SK-N-SH (cell line): ENCODE results near the gene MGST2. TPM values are rescaled to one million over a fixed set of nuclear protein-coding genes. Genes with fewer than 3 reads are reported as not detected.

Experiments used
- CTCF ChIA-PET: fragments of 300-600, 350-600 bp; formaldehyde crosslinking; extraction: SDS; loops from one replicate; lab custom pipeline; 2021; lab: Yijun Ruan, JAX
- POLR2A ChIA-PET: fragments of 350-600 bp; sonication (Branson Sonifier 250); formaldehyde crosslinking; extraction: SDS; loops from one replicate; lab custom pipeline; 2020; ENCODE audit warnings: antibody characterized with exemption, inconsistent platforms; lab: Yijun Ruan, JAX
- DNase-seq: peaks from one replicate; pipeline ENCODE4 v3.0.0; 2012
- H2AFZ ChIP-seq: fragments of 200-600 bp; sonication (generic); 2 replicates; pipeline ENCODE4 v1.8.1; 2016; ENCODE audit warnings: antibody characterized with exemption, mild to moderate bottlenecking, low read depth
- H3F3A ChIP-seq: fragments of 200-600 bp; sonication (generic); replicated peaks from 2 replicates; pipeline ENCODE3; 2016; ENCODE audit warnings: antibody characterized with exemption, mild to moderate bottlenecking; ENCODE audit not compliant: insufficient read depth
- H3K27ac ChIP-seq, 2 experiments: fragments of 200-500 bp in 1 of 2; fragments of 200-600 bp in 1 of 2; sonication (Bioruptor generic) in 1 of 2; sonication (generic), shearing (Covaris generic) in 1 of 2; 2 replicates each; pipeline versions ENCODE4 v1.5.1 to v1.6.1; 2014 to 2016; ENCODE audit warnings: low read depth in 2 of 2, inconsistent platforms in 1 of 2, low read length in 1 of 2, mild to moderate bottlenecking in 1 of 2, mixed read lengths in 1 of 2
- H3K27me3 ChIP-seq: fragments of 200-600 bp; sonication (generic), shearing (Covaris generic); 2 replicates; pipeline ENCODE4 v1.6.1; 2016; ENCODE audit warnings: mixed run types; ENCODE audit not compliant: insufficient read depth
- H3K36me3 ChIP-seq, 2 experiments: fragments of 200-500 bp in 1 of 2; fragments of 200-600 bp in 1 of 2; sonication (Bioruptor generic) in 1 of 2; sonication (generic) in 1 of 2; replicated peaks in 1 of 2; 2 replicates each; pipeline versions ENCODE3 to v1.5.1; 2014 to 2016; ENCODE audit warnings: low read length in 1 of 2, mild to moderate bottlenecking in 1 of 2; ENCODE audit not compliant: insufficient read depth in 2 of 2, control insufficient read depth in 1 of 2
- H3K4me1 ChIP-seq, 2 experiments: fragments of 200-500 bp in 1 of 2; fragments of 200-600 bp in 1 of 2; sonication (Bioruptor generic) in 1 of 2; sonication (generic), shearing (Covaris generic) in 1 of 2; 2 replicates each; pipeline versions ENCODE4 v1.5.1 to v1.6.1; 2014 to 2016; ENCODE audit warnings: low read depth in 1 of 2, low read length in 1 of 2, mixed run types in 1 of 2; ENCODE audit not compliant: insufficient read depth in 2 of 2, control insufficient read depth in 1 of 2
- H3K4me2 ChIP-seq: fragments of 200-600 bp; sonication (generic), shearing (Covaris generic); 2 replicates; pipeline ENCODE4 v1.6.1; 2017; ENCODE audit warnings: mixed run types
- H3K4me3 ChIP-seq, 2 experiments: fragments of 200-500 bp in 1 of 2; fragments of 200-600 bp in 1 of 2; sonication (Bioruptor generic) in 1 of 2; sonication (generic), shearing (Covaris generic) in 1 of 2; 2 replicates each; pipeline versions ENCODE4 v1.5.1 to v1.8.1; 2014 to 2016; ENCODE audit warnings: low read depth in 2 of 2, inconsistent platforms in 1 of 2, low read length in 1 of 2, mild to moderate bottlenecking in 1 of 2, mixed read lengths in 1 of 2, moderate library complexity in 1 of 2
- H3K79me2 ChIP-seq: fragments of 200-600 bp; sonication (generic); 2 replicates; pipeline ENCODE4 v1.8.1; 2017; ENCODE audit warnings: mild to moderate bottlenecking; ENCODE audit not compliant: insufficient read depth
- H3K9ac ChIP-seq: fragments of 200-600 bp; sonication (generic); 2 replicates; pipeline ENCODE4 v1.6.1; 2017; ENCODE audit warnings: mixed run types
- H3K9me2 ChIP-seq: fragments of 200-600 bp; sonication (generic); 2 replicates; pipeline ENCODE4 v1.6.1; 2017; ENCODE audit warnings: mixed run types
- H3K9me3 ChIP-seq: fragments of 200-600 bp; sonication (generic); 2 replicates; pipeline ENCODE4 v1.6.1; 2017; ENCODE audit warnings: mixed run types, mild to moderate bottlenecking, moderate library complexity
- H4K20me1 ChIP-seq: fragments of 200-600 bp; sonication (generic); 2 replicates; pipeline ENCODE4 v1.6.1; 2017; ENCODE audit warnings: mild to moderate bottlenecking, mixed run types; ENCODE audit not compliant: insufficient read depth
- CTCF ChIP-seq: fragments of 200-600 bp; sonication (generic); IDR thresholded peaks from 2 replicates; pipeline ENCODE4 v1.6.1; 2017; ENCODE audit warnings: antibody characterized with exemption, mild to moderate bottlenecking, moderate library complexity
- EP300 ChIP-seq, 2 experiments: IDR thresholded peaks; 2 replicates each; pipeline versions ENCODE4 v1.4.0 to v1.6.1; 2012; ENCODE audit warnings: borderline replicate concordance in 1 of 2, low read depth in 1 of 2, low read length in 1 of 2
- GABPA ChIP-seq: IDR thresholded peaks from 2 replicates; pipeline ENCODE4 v1.4.0; 2012; ENCODE audit warnings: low read depth, mild to moderate bottlenecking
- GATA2 ChIP-seq: sonication (generic); formaldehyde crosslinking; IDR thresholded peaks from 2 replicates; pipeline ENCODE4 v1.5.0; 2020; ENCODE audit warnings: mild to moderate bottlenecking, missing genetic modification reagents
- IRF3 ChIP-seq: fragments of 150-350 bp; IDR thresholded peaks from 2 replicates; pipeline ENCODE4 v1.6.1; 2016; ENCODE audit warnings: mild to moderate bottlenecking, low read depth, low read length
- JUND ChIP-seq: IDR thresholded peaks from 2 replicates; pipeline ENCODE4 v1.4.0; 2012
- MEF2A ChIP-seq: IDR thresholded peaks from 2 replicates; pipeline ENCODE4 v1.4.0; 2012; ENCODE audit warnings: low read depth, borderline replicate concordance
- NFIC ChIP-seq: IDR thresholded peaks from 2 replicates; pipeline ENCODE4 v1.4.0; 2012; ENCODE audit warnings: borderline replicate concordance
- RAD21 ChIP-seq: IDR thresholded peaks from 2 replicates; pipeline ENCODE4 v1.6.1; 2012; ENCODE audit warnings: mild to moderate bottlenecking, low read length
- RFX5 ChIP-seq: IDR thresholded peaks from 2 replicates; pipeline ENCODE4 v1.6.1; 2012; ENCODE audit warnings: mild to moderate bottlenecking, improper control_type of control experiment, low read length
- RXRA ChIP-seq: IDR thresholded peaks from 2 replicates; pipeline ENCODE4 v1.4.0; 2012; ENCODE audit warnings: low read depth, mild to moderate bottlenecking, borderline replicate concordance
- SIN3A ChIP-seq: IDR thresholded peaks from 2 replicates; pipeline ENCODE4 v1.6.1; 2012; ENCODE audit warnings: low read depth, mild to moderate bottlenecking, low read length, moderate library complexity, borderline replicate concordance
- SMC3 ChIP-seq: IDR thresholded peaks from 2 replicates; pipeline ENCODE4 v1.6.1; 2012; ENCODE audit warnings: low read depth, low read length, improper control_type of control experiment
- TAF1 ChIP-seq: IDR thresholded peaks from 2 replicates; pipeline ENCODE4 v1.6.1; 2012; ENCODE audit warnings: low read depth, mild to moderate bottlenecking, low read length, moderate library complexity, borderline replicate concordance
- WGBS: methylation state at CpG from one replicate; pipeline ENCODE4 v1.1.6; 2017; ENCODE audit warnings: low lambda C conversion rate; 5-methylcytosine and 5-hydroxymethylcytosine counted together
- polyA plus RNA-seq, 3 experiments: library from polyadenylated mRNA; depleted of rRNA; stranded (reverse); fragments of >200 nt; gene quantifications; 2 replicates each; pipeline ENCODE4 v1.2.3, GENCODE V29; 2012
- TF ChIP-seq, protein P1 (sequence below): IDR thresholded peaks from 2 replicates; pipeline ENCODE4 v1.4.0; 2012; ENCODE audit warnings: low read depth
- TF ChIP-seq, protein P2 (sequence below): IDR thresholded peaks from 2 replicates; pipeline ENCODE4 v1.6.1; 2012; ENCODE audit warnings: mild to moderate bottlenecking, low read depth, low read length, moderate library complexity
- TF ChIP-seq, protein P3 (sequence below): IDR thresholded peaks from 2 replicates; pipeline ENCODE4 v1.4.0; 2012; ENCODE audit warnings: low read depth, borderline replicate concordance

MGST2 gene
- polyA plus RNA-seq, 1 of the 3 experiments (the other 2 are of a cell fraction): 26.5 TPM

- POLR2A ChIA-PET: no interaction called here
- no peak for DNase-seq
- Histone ChIP-seq H3K4me1 (peaks cover 0 to 9% of the 10 kb centered on the region in 2 experiments; a peak in 2 of 4 replicates), H3K9ac (no peak overlapping the region), H3K9me3 (no peaks in the 10 kb centered on the region), H3K27me3 (no peaks in the 10 kb centered on the region), H3K4me3 (no peak overlapping the region), H3K9me2 (no peaks in the 10 kb centered on the region), H2AFZ (no peak overlapping the region), H3K4me2 (no peak overlapping the region), H3F3A (no peaks in the 10 kb centered on the region), H3K27ac (no peak overlapping the region; a peak in 1 of 4 replicates), H4K20me1 (no peaks in the 10 kb centered on the region), H3K79me2 (no peaks in the 10 kb centered on the region), H3K36me3 (peaks cover 7 to 24% of the 10 kb centered on the region in 2 experiments)
- TF ChIP-seq SIN3A (no peak), EP300 (IDR thresholded peaks at IDR 0.05; ENCODE audit: borderline replicate concordance in 1 of 2, low read depth in 1 of 2, low read length in 1 of 2) (no peak), IRF3 (no peak), CTCF (no peak), JUND (no peak), TAF1 (no peak), GABPA (no peak), RXRA (no peak), RAD21 (no peak), GATA2 (CRISPR knock-in tag) (no peak), MEF2A (no peak), SMC3 (no peak), RFX5 (no peak), NFIC (no peak)
- TF ChIP-seq, protein P1, sequence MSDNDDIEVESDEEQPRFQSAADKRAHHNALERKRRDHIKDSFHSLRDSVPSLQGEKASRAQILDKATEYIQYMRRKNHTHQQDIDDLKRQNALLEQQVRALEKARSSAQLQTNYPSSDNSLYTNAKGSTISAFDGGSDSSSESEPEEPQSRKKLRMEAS: no peak
- TF ChIP-seq, protein P2, sequence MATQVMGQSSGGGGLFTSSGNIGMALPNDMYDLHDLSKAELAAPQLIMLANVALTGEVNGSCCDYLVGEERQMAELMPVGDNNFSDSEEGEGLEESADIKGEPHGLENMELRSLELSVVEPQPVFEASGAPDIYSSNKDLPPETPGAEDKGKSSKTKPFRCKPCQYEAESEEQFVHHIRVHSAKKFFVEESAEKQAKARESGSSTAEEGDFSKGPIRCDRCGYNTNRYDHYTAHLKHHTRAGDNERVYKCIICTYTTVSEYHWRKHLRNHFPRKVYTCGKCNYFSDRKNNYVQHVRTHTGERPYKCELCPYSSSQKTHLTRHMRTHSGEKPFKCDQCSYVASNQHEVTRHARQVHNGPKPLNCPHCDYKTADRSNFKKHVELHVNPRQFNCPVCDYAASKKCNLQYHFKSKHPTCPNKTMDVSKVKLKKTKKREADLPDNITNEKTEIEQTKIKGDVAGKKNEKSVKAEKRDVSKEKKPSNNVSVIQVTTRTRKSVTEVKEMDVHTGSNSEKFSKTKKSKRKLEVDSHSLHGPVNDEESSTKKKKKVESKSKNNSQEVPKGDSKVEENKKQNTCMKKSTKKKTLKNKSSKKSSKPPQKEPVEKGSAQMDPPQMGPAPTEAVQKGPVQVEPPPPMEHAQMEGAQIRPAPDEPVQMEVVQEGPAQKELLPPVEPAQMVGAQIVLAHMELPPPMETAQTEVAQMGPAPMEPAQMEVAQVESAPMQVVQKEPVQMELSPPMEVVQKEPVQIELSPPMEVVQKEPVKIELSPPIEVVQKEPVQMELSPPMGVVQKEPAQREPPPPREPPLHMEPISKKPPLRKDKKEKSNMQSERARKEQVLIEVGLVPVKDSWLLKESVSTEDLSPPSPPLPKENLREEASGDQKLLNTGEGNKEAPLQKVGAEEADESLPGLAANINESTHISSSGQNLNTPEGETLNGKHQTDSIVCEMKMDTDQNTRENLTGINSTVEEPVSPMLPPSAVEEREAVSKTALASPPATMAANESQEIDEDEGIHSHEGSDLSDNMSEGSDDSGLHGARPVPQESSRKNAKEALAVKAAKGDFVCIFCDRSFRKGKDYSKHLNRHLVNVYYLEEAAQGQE: no peak
- TF ChIP-seq, protein P3, sequence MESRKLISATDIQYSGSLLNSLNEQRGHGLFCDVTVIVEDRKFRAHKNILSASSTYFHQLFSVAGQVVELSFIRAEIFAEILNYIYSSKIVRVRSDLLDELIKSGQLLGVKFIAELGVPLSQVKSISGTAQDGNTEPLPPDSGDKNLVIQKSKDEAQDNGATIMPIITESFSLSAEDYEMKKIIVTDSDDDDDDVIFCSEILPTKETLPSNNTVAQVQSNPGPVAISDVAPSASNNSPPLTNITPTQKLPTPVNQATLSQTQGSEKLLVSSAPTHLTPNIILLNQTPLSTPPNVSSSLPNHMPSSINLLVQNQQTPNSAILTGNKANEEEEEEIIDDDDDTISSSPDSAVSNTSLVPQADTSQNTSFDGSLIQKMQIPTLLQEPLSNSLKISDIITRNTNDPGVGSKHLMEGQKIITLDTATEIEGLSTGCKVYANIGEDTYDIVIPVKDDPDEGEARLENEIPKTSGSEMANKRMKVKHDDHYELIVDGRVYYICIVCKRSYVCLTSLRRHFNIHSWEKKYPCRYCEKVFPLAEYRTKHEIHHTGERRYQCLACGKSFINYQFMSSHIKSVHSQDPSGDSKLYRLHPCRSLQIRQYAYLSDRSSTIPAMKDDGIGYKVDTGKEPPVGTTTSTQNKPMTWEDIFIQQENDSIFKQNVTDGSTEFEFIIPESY: no peak
- CTCF ChIA-PET: no interaction called here
- WGBS: 96% methylated on average over 3 of the region's 3 CpGs
Observed at GRCh38 chr4:139726615-139727014, 61.0 kb downstream of the MGST2 start.
